GM23248 (cell line): ENCODE measurements around the gene CARD11.

ENCODE experiments used
- EZH2 ChIP-seq: fragments of 200-600 bp; sonication (generic); IDR thresholded peaks from 2 replicates; pipeline ENCODE4 v1.6.1; 2018; ENCODE audit warnings: antibody characterized with exemption, mild to moderate bottlenecking; ENCODE audit not compliant: insufficient read depth, poor library complexity, severe bottlenecking
- EZH2phosphoT487 ChIP-seq: fragments of 200-600 bp; sonication (generic); IDR thresholded peaks from 2 replicates; pipeline ENCODE4 v1.6.1; 2018; ENCODE audit warnings: antibody characterized with exemption, moderate library complexity, mild to moderate bottlenecking, low read depth; ENCODE audit not compliant: insufficient read depth

DNA sequence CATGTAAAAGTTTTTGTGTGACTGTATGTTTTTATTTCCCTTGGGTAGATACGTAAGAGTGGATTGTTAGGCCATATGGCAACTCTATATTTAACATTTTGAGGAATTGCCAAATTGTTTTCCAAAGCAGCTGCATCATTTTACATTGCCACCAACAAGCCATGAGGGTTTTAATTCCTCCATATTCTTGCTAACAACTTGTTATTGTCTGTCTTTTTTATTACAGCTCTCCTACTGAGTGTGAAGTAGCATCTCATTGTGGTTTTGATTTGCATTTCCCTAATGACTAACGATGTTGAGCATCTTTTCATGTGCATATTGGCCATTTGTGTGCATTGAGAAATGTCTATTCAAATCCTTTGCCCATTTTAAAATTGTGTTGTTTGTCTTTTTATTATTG, 94.9 kb downstream of the CARD11 start:
- TF ChIP-seq EZH2 = no peak
- TF ChIP-seq EZH2phosphoT487 = no peak
